Femur (tissue), 1 donor: ENCODE measurements around the gene MRPS22.

ENCODE experiments used
- DNase-seq: peaks from one replicate; pipeline ENCODE4 v3.0.0-alpha.2; 2017

Gene MRPS22

DNA sequence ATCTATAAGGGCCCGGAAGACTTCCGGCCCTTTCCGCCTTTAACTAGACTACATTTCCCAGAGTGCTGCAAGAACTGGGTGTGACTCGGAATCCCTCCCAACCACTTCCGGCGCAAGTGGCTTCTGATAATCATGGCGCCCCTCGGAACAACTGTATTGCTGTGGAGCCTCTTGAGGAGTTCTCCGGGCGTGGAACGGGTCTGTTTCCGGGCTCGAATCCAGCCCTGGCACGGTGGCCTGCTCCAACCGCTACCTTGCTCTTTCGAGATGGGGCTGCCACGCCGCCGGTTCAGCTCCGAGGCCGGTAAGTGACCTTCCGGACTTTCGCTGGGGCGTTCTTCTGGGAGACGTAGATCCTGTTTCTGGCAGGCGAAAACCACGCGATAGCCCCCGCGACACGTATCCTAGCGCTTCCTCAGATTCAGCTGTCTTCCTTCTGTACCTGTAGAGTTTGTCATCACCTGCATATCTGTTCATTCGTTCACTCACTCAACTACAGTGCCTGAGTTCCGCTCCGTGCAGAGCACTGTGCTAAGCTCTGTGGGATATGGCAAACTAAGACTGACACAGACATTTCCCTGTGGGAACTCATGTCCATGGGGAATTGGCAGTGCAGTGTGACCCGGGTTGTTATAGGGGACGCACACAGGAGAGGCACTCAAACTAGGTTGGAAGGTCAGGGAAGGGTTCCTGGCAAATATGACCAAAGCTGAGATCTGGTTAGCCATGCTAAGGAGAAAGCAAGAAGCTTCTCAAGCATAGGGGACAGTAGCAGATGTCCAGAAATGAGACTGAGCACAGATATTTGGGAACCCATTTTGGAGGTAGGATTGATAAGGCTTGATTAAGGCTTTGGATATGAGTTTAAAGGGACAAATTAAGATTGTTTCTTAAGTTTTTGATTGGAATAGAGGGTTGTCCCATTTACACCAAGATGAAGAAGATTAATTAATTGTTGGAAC is at the start of gene MRPS22:
TSS of gene MRPS22 (plus strand) at position 126 of the 962 bp plus-strand sequence. CDS start at position 133, 7 bp downstream.
- peak; percentile 91 for DNase-seq

DNA sequence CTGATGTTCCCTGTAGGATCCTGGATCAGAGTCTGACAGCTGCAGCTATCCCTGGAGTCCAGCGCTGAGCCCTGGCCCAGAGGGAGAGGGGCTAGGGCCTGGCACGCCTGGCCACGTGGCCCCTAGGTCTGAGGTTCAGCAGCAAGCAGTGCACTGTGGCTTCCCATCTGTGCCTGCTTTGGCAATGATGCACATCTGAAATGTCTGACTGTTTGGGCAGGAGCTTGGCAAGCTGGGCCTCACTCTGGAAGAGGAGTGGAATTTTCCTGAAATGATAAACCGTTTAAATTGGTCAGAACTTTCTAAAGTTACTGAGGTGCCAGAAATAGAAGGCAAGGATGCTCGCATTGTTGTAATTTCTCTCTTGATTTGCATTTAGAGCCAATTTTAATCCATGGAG is 48.8 kb upstream of the MRPS22 start:
- no peak for DNase-seq

DNA sequence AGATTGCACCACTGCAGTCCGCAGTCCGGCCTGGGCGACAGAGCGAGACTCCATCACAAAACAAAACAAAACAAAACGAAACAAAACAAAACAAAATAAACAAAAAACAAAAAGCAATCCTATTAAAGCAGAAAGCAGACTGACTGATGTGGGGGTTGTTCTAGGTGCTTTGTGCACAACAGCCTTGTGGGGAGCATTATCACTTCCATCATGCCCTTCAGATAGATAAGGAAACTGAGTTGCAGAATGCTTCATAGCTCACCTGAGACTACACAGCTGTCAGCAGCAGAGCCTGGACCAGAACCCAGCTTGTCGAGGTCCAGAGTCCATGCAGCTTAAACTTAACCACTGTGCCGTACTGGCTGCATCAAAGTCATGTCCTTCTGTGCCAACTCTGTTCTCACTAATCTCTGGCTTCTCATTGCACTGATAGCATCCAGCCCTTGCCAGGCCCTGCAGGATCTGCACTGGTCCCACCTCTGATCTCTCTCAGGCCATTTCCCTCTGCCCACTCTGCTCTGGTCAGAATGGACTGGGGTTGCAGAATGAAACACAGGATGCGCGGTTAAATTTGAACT is 47.6 kb upstream of the MRPS22 start:
- no peak for DNase-seq

DNA sequence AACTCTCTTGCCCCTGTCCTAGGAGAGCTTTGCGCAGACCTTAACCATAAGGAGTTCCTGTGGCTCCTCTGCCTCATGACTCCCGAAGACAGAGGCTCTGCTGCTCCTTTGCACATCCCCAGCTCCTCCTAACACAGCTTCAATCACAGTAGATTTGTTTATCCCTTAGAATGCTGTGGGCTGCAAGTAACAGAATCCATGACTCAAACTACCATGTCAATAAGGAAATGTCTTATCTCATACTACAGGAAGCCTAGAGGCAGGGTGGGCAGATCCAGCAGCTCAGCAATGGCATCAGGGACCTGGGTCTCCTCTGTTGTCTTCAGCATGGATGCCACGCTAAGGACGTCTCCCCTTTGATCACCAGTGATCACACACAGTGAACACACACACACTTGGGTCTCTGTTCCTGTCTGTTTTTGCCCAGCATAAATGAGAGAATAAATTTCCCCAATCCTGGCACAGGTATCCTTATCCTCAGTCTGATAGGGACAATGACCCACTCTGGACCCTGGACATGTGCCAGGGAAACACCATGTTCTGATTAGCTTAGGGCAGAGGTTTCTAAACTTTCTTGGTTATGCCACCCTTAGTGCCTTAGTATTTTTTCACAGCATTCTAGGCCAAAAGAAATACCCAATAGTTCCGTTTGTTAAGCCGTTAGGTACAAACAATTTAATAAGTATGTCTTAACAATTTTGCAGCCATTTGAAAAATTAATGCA is 46.1 kb upstream of the MRPS22 start:
- no peak for DNase-seq

DNA sequence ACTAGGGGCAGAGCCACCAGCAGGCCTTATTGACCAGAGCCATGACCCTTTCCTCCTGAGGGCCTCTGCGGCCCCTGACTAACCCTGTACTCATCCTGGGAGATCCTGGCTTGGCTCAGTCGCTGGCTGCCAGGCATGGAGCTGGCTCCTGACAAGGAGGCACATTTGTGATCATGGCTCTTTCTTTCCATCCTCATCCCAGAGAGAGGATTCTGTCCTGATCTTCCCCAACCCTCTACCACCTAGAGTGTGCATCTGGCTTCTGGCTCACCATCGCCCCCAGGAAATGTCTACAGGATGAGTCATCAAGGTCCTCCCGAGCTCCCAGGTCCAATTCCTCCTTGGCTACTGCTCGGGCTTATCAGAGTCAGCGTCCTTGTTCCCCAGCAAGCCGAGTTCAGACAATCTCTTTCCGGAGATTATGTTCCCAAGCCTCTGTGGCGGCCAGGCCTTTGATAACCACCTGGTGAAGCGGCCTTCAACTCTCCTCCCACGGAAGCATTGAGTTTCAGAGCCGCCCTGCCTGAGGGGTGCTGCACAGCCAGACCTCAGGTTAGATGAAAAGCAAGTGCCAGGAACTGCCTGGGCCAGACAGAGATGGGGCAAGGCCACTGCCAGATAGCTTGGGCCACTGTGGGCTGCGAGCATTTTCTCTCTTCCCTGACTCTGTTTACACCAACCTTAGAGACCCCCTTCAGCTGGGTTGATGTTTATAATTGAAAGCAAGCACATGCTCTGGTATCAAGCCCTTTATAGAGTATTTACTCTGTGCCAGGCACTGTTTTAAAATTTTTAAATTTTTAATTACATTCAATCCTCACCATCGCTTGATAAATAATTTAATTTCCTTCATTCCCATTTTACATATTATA is 44.3 kb upstream of the MRPS22 start:
- DNase-seq: no peak

DNA sequence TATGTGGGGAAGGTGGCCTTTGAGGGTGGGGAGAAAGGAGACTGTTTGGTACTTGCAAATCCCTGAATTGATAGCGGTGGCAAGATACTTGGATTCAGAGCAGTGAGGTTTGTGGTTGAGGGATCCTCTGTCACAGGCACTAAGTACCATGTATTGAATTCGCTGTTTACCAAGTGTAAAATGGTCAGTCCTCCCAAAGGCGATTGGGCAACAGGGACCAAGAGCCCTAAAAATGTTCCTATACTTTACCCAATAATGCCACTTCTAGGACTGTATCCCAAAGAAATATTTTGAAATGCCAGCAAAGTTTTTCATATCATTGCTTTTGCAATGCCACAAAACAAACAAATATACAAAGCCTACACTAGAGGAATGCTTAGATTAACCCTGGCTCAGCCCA is 43.4 kb upstream of the MRPS22 start:
- no peak for DNase-seq

DNA sequence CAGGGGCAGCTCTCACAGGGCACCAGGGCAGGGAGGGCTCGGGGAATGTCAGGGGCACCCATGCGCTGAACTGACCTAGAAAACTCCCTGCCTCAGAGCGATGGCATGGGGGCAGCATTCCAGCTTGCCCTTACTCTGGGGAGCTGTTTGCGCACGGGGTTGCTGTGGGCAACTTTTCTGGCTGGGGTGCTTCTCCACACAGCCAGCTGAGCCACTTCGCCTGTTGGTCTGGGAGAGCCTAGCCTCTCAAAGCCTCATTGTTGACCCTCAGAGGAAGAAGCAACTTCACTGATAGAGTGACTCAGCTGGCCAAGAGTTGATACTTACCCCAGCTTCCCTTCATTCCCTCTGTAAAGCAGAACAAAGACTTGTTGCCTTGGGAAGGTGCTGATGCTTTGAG is 42.6 kb upstream of the MRPS22 start:
- no peak for DNase-seq

DNA sequence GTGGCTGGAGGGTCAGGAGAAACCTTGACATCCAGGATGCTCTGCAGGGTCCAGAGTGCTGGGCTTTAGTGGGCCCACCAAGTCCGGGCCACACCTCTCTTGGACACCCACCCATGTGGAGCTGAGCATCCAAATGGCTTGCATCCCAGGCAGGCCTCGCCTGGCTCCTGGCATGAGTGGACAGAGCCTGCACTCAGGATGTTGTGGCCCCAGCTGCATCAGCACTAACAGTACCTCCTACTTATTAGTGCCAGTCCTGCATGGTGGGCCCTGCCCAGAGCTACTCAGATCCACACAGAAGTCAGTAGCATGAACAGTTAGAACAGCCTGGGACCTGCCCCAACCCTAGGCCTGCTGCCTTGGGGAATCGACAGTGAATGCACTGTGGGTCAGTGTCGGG is 42.2 kb upstream of the MRPS22 start:
- DNase-seq: no peak

DNA sequence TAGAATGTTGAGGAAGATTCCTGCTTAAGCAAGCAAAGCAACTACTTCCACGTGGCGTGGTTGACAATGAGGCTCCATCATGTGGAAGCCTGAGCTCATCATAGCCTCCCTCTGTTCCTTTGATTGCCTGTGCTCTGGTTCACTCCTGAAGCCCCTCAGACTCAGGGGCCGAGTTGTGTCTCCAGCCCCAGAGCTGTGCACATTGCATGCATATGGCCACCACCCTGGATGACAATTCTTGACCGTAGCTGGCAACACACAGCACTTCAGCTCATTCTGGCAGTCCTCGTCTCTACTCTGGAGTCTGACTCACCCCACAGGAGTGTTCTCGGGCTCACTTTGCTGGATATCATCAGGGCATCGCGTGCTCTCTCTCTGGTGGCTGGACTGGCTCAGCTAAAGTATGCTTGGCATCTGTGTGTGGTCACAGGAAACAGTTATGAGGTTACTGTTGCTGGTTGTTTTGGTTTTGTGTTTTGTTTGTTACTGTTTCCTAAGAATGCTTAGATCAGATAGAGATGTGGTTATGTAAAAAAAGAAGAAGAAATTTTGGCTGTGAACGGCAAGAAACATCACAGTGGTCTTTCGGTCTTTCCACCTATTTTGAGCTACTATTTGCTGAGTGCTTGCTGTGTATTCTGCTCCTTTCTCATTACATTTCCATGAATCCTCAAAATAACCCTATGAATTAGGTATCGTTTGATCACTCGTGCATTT is 41.6 kb upstream of the MRPS22 start:
- no peak for DNase-seq

DNA sequence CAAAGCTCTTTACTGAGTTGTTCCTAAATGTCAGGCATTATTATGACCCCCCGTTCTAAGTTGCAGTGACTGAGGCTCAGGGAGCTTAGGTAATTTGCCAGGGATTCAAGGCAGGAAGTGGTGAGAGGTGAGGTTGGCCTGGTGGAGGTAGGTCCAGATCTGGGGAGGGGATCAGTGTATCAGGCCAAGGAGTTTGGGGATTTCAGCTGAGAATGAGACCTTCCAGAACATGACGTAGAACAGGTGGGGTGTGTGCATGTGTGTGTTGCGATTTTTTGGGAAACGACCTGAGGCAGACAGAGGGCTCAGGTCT is 41.1 kb upstream of the MRPS22 start:
- DNase-seq: no peak

DNA sequence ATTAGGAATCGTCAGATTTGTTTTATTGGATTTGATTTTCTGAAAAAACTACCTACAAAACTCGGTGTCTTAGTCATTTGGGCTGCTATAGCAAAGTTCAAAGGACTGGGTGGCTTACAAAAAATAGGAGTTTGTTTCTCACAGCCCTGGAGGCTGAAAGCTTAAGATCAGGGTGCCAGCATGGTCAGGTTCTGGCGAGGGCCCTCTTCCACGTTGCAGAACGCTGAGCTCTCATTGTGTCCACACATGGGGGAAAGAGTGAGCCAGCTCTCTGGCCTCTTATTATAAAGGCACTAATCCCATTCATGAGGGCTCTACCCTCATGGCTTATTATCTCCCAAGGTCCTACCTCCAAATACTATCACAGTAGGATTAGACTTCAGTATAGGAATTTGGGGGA is 40.6 kb upstream of the MRPS22 start:
- DNase-seq: no peak

DNA sequence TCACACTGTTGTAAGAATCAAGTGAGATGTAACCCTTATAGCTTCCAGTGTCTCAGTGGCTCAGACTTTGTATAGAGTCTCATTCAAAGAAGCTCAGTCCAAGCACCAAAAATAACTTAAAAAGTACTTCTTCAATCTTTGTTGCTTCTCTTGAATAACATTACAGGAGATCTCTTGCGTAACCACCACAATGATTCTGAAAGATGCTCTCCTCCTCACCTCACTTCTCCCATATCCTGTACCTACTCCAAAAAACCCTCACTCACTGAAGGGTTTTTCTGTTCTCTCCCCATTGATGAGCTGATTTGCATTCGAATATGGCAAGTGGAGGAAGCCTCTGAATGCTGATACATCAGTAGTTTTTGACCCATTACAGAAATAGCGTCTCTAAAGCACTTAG is 39.4 kb upstream of the MRPS22 start:
- no peak for DNase-seq

DNA sequence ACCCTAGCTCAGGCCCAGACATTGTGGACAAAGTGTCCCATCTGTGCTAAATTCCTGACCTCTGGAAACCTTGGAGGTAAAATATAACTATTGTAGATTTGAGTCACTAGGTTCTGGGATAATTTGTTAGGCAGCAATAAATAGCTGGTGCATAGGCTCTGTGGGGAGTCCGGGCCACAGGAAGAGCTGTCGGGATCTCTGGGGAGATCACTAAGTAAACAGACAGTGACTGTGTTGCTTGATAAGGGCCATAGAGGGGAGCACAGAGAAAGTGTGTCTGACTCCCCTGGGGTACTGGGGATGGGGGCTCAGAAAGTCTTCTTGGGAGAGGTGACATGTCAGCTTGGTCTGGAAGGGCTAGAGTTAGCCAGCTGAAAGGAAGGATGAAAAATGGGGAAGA is 37.7 kb upstream of the MRPS22 start:
- no peak for DNase-seq

DNA sequence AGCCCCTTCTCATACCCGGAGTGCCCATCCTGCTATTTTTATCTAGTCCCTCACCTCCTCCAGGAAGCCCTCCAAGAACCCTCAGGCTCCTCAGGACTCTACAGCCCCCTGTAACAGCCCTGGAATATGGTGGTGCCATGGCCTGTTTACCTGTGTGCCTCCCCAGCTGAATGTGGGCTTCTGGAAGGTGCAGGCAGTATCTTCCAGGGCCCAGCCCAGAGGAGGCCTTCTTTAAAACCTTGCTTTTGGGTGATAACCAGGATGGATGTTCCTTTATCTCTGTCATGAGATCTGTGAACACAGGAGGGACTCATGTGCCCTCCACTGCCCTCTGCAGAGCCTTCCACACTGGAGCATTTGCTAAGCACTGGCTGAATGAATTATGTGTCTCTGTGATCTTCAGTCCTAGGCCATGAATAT is 36.7 kb upstream of the MRPS22 start:
- no peak for DNase-seq

DNA sequence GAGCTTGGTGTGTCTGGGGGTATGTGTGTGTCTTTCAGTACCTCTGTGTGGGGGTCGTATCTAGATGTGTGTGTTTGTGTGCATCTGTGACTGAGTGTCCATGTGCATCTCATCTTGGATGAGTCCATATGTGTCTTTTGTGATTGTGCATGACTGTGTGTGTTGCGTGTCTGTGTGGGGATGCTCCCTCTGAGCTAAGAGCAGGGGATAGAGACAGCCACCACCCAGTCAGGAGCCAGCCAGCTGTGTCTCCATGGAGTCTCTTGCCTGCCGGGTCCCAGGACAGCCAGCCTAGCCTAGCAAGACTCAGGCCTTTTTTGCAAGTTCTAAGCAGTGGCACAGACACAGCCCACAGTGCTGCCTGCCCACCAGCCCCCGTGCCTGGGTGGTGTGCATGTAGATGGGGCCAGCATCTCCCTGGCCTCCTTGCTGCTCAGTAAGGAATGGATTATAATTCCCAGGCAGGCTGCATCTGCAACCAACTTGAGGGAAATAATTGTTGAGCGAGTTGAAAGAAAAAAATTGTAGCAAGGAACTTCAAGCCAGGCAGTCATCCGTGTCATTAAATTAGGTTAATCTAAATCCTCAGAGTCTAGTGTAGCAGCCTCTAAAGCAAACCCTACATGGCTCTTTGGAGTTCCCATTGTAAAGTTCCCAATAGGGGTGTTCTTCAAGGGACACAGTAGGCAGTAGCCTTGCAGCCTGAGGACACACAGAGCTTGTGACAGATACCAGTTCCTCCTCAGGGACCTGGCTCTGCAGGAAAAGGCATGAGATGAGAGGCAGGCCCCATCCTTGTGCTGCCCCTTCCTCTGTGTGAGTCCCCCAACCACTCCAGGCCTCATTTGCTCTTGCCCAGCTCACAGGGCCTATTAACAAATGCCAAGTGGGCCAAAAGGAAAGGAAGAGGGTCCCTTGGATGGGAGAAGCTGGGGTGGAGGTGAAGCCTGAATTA is 35.9 kb upstream of the MRPS22 start:
- DNase-seq: no peak

DNA sequence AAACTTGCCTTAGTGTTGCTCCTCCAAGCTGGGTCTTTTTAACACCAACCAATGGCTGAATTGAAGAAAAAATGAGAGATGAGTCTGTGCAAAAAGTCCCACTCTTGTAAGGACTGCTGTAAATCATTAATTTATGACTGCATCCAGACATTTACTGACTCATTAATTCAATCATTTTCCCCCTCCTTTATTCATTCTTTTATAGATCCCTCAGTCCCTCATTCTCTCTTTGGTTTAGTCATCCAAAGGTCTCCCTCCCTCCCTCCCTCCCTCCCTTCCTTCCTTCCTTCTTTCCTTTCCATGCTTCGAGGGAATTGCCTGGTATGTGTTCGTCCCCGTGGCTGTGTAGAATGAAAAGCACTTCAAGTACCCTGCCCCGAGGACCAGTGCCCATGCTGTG is 35.3 kb upstream of the MRPS22 start:
- DNase-seq: no peak

DNA sequence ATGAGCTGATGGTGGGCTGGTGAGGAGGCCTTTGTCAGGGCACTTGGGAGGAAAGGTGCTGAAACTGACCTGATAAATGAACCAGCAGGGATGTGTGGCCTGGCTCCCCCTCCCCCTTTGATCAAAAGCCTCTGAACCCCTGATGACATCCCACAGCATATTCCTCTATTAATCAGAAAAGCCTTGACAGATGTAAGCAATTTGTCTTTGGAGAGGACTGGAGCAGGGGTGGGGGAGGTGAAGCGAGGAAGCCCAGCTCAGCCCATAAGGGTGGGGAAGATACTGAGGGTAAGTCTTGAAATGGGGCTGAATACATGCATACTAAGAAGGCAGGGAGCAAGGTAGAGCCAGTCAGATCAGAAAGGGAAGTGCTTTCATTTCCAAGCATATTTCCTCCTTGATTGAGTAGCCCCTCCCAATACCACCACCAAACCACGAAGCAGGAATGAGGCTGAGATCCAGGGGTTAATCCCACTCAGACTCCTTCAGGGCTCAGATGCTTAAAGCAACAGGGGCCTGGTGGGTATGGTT is 34.7 kb upstream of the MRPS22 start:
- no peak for DNase-seq

DNA sequence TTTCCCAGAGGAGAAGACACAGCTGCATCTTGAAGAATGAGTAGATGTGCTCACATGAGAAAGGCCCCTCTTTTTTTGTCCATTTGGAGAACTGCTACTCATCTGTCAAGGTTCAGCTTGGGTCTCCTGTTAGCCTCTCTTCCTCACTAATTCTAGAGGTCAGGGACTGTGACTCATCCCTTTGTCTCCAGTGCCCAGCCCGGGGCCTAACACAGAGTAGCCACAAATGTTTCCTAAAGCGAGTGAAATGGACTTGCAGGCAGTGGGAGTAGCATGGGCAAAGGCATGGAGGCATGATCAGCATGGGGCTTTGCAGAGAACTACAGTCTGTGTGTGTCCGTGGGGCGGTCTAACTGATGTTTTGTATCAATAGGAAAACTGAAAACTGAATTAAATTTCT is 33.9 kb upstream of the MRPS22 start:
- no peak for DNase-seq

DNA sequence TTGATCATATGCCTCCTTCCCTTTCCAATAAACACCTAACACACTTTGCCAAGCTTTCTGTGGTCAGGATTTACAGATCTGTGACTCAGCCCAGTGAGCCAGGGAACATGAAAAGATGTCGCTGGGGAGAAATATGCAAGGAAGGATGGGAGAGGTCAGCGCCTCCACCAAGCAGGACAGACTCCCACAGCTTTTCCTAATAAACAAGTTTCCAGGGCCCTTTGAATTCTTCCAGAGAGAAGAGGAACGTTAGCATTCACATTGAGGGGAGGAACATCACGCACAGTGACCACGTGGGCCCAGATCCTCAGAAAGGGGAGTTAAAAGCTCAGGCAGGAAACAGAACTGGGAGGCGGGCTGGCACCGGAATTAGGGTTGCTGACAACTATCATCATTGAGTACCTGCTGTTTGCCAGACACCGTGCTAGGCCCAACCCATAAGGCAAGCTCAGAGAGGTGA is 33.3 kb upstream of the MRPS22 start:
- DNase-seq: no peak

DNA sequence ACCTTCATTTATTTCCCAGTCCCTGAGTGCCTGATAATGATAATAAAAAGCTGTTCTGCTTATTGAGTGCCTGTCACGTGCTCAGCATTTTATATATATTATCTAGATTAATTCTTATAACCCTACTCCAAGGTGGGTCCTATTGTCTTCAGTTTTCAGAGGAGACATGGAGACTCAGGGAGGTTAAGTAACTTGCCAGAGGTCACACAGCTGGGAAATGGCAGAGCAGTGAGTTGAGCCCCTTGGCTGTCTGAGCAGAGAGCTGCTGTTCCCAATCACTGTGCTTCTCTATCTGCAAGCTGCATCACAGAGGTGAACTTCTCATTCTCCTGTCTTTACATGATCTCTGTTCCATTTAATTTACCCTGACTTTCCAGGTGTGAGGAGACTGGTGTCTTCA is 32.3 kb upstream of the MRPS22 start:
- DNase-seq: no peak

DNA sequence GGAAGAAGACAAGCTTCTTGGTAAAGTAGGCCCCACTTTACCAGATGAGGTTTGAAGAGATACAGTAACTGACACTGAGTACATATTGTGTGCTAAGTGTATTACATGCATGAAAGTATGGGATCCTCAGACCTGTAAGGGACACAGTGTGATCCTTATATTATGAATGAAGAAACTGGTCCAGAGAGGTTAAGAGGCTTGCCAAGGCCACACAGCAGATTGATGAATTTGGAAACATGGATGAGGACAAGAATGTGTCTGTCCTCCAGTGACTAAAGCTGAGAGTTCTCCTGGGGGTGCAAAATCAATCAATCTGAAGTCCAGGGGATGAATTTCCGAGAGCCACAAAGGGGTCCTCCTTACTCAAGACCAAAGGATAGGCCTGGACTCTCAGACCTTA is 31.4 kb upstream of the MRPS22 start:
- no peak for DNase-seq
